ENCODE measurements around the gene SLC22A3.
"Not testable (repeated sequence)": the region's sequence is repeated elsewhere in the genome, so short reads cannot be mapped to it uniquely, and the experiment has no call there.

Gene SLC22A3

DNA sequence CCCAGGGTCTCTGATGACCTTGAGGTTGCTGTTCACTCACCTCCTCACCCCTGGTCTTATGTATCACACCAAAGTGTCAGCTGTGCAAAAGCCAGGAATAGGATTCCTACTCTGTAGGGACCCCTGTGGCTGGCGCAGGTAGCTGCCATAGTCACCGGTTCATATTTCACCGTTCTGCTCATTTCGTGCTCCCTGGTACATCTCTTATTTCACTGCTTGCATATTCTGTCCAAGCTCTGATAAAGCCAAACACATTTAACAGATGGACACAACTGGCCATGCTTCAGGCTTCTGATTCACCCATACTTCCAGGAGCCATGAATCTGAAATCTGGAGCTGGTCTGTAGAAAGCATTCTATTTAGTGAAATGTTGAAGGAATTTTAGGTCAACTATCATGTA, 20.5 kb downstream of the SLC22A3 start:
- H2BK12ac ChIP-seq (ENCODE audit: low read length in 2 of 2) = no peak overlapping the region
- no peak overlapping the region for H3K27ac ChIP-seq (ENCODE audit: low read length, poor library complexity, severe bottlenecking)
- H3K27me3 ChIP-seq (ENCODE audit: control insufficient read depth in 1 of 2, insufficient read depth in 1 of 2, low read length in 2 of 2) = no peaks in the 10 kb centered on the region
- no peak overlapping the region for H3K4ac ChIP-seq (ENCODE audit: low read depth in 1 of 2, low read length in 2 of 2)
- no peak overlapping the region for H2BK120ac ChIP-seq (ENCODE audit: low read depth, low read length)
- H3K18ac ChIP-seq (ENCODE audit: low read depth in 1 of 2, low read length in 2 of 2) = no peak overlapping the region
- 75% methylated on average over 4 of the region's 4 CpGs for WGBS
- H4K8ac ChIP-seq (ENCODE audit: low read length) = no peak overlapping the region
- H2AFZ ChIP-seq (ENCODE audit: low read depth, low read length) = no peak overlapping the region
- H3K79me1 ChIP-seq (replicated peaks; ENCODE audit: low read length, poor library complexity, severe bottlenecking) = peaks cover 1% of the 10 kb centered on the region
- no peaks in the 10 kb centered on the region for H3K4me1 ChIP-seq (ENCODE audit: control insufficient read depth, insufficient read depth, low read depth, low read length)
- no peak overlapping the region for H3K4me3 ChIP-seq (ENCODE audit: insufficient read depth in 1 of 2, low read depth in 1 of 2, low read length in 2 of 2)
- H3K23ac ChIP-seq (ENCODE audit: low read length in 2 of 2) = no peak overlapping the region
- no peak overlapping the region for H2BK5ac ChIP-seq (ENCODE audit: low read depth, low read length, poor library complexity, severe bottlenecking)
- H3K9me3 ChIP-seq (ENCODE audit: control insufficient read depth, low read length) = no peaks in the 10 kb centered on the region
- H3K36me3 ChIP-seq (ENCODE audit: control insufficient read depth in 1 of 2, insufficient read depth in 2 of 2, low read depth in 1 of 2, low read length in 2 of 2) = no peaks in the 10 kb centered on the region
- H3K14ac ChIP-seq (ENCODE audit: low read length in 2 of 2) = no peak overlapping the region
- no peak for DNase-seq
- no peak overlapping the region for H2AK5ac ChIP-seq (ENCODE audit: low read length, severe bottlenecking)
- no peak overlapping the region for H3K4me2 ChIP-seq (ENCODE audit: low read length, poor library complexity, severe bottlenecking)
- H3K9ac ChIP-seq (ENCODE audit: low read length) = no peak overlapping the region
- H2BK15ac ChIP-seq (ENCODE audit: low read depth, poor library complexity, severe bottlenecking) = no peak overlapping the region
- H4K91ac ChIP-seq (ENCODE audit: low read length) = no peak overlapping the region

DNA sequence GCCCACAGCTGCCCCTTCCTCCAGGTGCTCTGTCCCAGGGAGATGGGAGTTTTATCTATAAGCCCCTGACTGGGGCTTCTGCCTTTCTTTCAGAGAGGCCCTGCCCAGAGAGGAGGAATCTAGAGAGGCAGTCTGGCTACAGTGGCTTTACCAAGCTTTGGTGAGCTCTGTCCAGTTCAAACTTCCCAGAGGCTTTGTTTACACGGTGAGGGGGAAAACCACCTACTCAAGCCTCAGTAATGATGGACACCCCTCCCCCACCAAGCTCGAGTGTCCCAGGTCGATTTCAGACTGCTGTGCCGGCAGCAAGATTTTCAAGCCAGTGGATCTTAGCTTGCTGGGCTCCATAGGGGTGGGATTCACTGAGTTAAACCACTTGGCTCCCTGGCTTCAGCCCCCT, 25.4 kb downstream of the SLC22A3 start:
- 63% methylated on average over 4 of the region's 4 CpGs for WGBS

DNA sequence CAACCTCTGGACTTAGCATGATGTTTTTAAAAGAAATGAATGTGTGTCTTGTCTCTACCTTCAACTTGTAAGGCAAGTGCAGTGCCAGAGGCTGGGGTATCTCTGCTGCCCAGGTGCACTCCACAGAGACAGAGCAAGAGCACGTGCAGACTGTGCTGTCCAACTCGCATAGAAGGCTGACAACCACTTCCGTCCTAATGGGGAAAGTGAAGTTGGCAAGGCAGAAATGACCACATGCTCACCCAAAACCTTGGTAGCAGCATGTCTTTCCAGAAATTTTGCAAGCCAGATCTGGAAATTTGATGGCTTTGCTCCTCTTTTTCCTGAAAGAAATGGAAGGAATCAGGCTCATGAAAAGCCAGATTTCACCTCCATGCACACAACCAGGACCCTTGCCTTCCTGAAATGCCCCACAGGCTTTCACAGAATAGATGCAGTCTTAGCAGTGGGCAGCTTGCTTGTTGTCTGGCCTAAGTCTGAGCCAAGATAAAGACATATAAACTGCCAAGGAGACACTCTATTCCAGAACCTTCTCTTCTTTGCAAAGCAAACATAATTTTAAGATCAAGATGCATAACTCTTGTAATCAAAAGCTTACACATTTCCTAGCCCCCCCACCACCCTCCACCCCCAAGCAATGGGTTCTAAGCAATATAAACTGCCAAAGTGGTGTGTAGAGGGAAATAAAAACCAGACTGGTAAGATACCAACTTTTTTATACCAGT, 26.8 kb downstream of the SLC22A3 start:
- Histone ChIP-seq H3K18ac (ENCODE audit: low read depth in 1 of 2, low read length in 2 of 2) (no peak overlapping the region), H3K27ac (ENCODE audit: low read length, poor library complexity, severe bottlenecking) (no peak overlapping the region), H2BK120ac (ENCODE audit: low read depth, low read length) (no peak overlapping the region), H3K9me3 (ENCODE audit: control insufficient read depth, low read length) (no peaks in the 10 kb centered on the region), H3K27me3 (ENCODE audit: control insufficient read depth in 1 of 2, insufficient read depth in 1 of 2, low read length in 2 of 2) (no peaks in the 10 kb centered on the region), H3K4ac (ENCODE audit: low read depth in 1 of 2, low read length in 2 of 2) (no peak overlapping the region), H2AFZ (ENCODE audit: low read depth, low read length) (no peak overlapping the region), H2BK12ac (ENCODE audit: low read length in 2 of 2) (no peak overlapping the region), H4K8ac (ENCODE audit: low read length) (no peak overlapping the region), H3K4me3 (ENCODE audit: insufficient read depth in 1 of 2, low read depth in 1 of 2, low read length in 2 of 2) (no peak overlapping the region), H2AK5ac (ENCODE audit: low read length, severe bottlenecking) (no peak overlapping the region), H3K79me1 (replicated peaks; ENCODE audit: low read length, poor library complexity, severe bottlenecking) (no peaks in the 10 kb centered on the region), H3K9ac (ENCODE audit: low read length) (no peak overlapping the region), H3K14ac (ENCODE audit: low read length in 2 of 2) (no peak overlapping the region), H2BK5ac (ENCODE audit: low read depth, low read length, poor library complexity, severe bottlenecking) (no peak overlapping the region), H3K4me1 (ENCODE audit: control insufficient read depth, insufficient read depth, low read depth, low read length) (no peaks in the 10 kb centered on the region), H3K23ac (ENCODE audit: low read length in 2 of 2) (no peak overlapping the region), H3K36me3 (ENCODE audit: control insufficient read depth in 1 of 2, insufficient read depth in 2 of 2, low read depth in 1 of 2, low read length in 2 of 2) (no peaks in the 10 kb centered on the region), H4K91ac (ENCODE audit: low read length) (no peak overlapping the region), H3K4me2 (ENCODE audit: low read length, poor library complexity, severe bottlenecking) (no peak overlapping the region), H2BK15ac (ENCODE audit: low read depth, poor library complexity, severe bottlenecking) (no peak overlapping the region)
- DNase-seq = no peak
- WGBS = 89% methylated on average over 3 of the region's 3 CpGs

More for the DNA sequence above, 25.4 kb downstream of the SLC22A3 start:
- H3K4ac ChIP-seq (ENCODE audit: low read depth in 1 of 2, low read length in 2 of 2); H2AFZ ChIP-seq (ENCODE audit: low read depth, low read length); H3K79me1 ChIP-seq (replicated peaks; ENCODE audit: low read length, poor library complexity, severe bottlenecking); H4K8ac ChIP-seq (ENCODE audit: low read length); DNase-seq; H3K9ac ChIP-seq (ENCODE audit: low read length); H4K91ac ChIP-seq (ENCODE audit: low read length); H3K4me2 ChIP-seq (ENCODE audit: low read length, poor library complexity, severe bottlenecking); H3K4me3 ChIP-seq (ENCODE audit: insufficient read depth in 1 of 2, low read depth in 1 of 2, low read length in 2 of 2); H2BK15ac ChIP-seq (ENCODE audit: low read depth, poor library complexity, severe bottlenecking); H2BK5ac ChIP-seq (ENCODE audit: low read depth, low read length, poor library complexity, severe bottlenecking); H3K9me3 ChIP-seq (ENCODE audit: control insufficient read depth, low read length); H3K18ac ChIP-seq (ENCODE audit: low read depth in 1 of 2, low read length in 2 of 2); H3K23ac ChIP-seq (ENCODE audit: low read length in 2 of 2); H3K27me3 ChIP-seq (ENCODE audit: control insufficient read depth in 1 of 2, insufficient read depth in 1 of 2, low read length in 2 of 2); H3K4me1 ChIP-seq (ENCODE audit: control insufficient read depth, insufficient read depth, low read depth, low read length); H2BK12ac ChIP-seq (ENCODE audit: low read length in 2 of 2); H3K36me3 ChIP-seq (ENCODE audit: control insufficient read depth in 1 of 2, insufficient read depth in 2 of 2, low read depth in 1 of 2, low read length in 2 of 2); H3K27ac ChIP-seq (ENCODE audit: low read length, poor library complexity, severe bottlenecking); H2BK120ac ChIP-seq (ENCODE audit: low read depth, low read length); H3K14ac ChIP-seq (ENCODE audit: low read length in 2 of 2); H2AK5ac ChIP-seq (ENCODE audit: low read length, severe bottlenecking): not testable (repeated sequence)

DNA sequence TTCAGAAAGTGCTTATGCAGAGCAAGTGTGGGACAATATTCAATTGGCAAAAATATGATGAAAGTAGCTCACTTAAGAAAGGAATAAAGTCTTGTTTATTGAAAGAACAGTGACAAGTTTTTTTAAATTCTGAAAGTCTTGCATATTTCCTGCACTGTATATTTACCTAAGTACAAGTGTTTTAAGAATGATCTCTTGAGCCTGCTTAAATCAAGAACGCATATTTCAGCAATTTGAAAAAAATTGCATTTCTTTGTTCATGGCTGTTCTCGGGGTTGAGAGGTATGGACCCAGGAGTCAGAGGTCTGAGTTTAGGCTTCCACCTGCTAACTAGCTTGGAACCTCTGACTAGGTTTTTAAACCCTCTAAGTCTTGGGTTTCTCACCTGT, 27.4 kb downstream of the SLC22A3 start:
- Histone ChIP-seq H3K4ac (ENCODE audit: low read depth in 1 of 2, low read length in 2 of 2) (no peak overlapping the region), H3K4me1 (ENCODE audit: control insufficient read depth, insufficient read depth, low read depth, low read length) (no peaks in the 10 kb centered on the region), H3K27me3 (ENCODE audit: control insufficient read depth in 1 of 2, insufficient read depth in 1 of 2, low read length in 2 of 2) (no peaks in the 10 kb centered on the region), H2AFZ (ENCODE audit: low read depth, low read length) (no peak overlapping the region), H3K9ac (ENCODE audit: low read length) (no peak overlapping the region), H2BK120ac (ENCODE audit: low read depth, low read length) (no peak overlapping the region), H3K27ac (ENCODE audit: low read length, poor library complexity, severe bottlenecking) (no peak overlapping the region), H3K14ac (ENCODE audit: low read length in 2 of 2) (no peak overlapping the region), H2BK12ac (ENCODE audit: low read length in 2 of 2) (no peak overlapping the region), H3K4me3 (ENCODE audit: insufficient read depth in 1 of 2, low read depth in 1 of 2, low read length in 2 of 2) (no peak overlapping the region), H3K36me3 (ENCODE audit: control insufficient read depth in 1 of 2, insufficient read depth in 2 of 2, low read depth in 1 of 2, low read length in 2 of 2) (no peaks in the 10 kb centered on the region), H2AK5ac (ENCODE audit: low read length, severe bottlenecking) (no peak overlapping the region), H3K23ac (ENCODE audit: low read length in 2 of 2) (no peak overlapping the region), H2BK15ac (ENCODE audit: low read depth, poor library complexity, severe bottlenecking) (no peak overlapping the region), H3K4me2 (ENCODE audit: low read length, poor library complexity, severe bottlenecking) (no peak overlapping the region), H3K79me1 (replicated peaks; ENCODE audit: low read length, poor library complexity, severe bottlenecking) (no peaks in the 10 kb centered on the region), H3K18ac (ENCODE audit: low read depth in 1 of 2, low read length in 2 of 2) (no peak overlapping the region), H4K8ac (ENCODE audit: low read length) (no peak overlapping the region), H2BK5ac (ENCODE audit: low read depth, low read length, poor library complexity, severe bottlenecking) (no peak overlapping the region), H3K9me3 (ENCODE audit: control insufficient read depth, low read length) (no peaks in the 10 kb centered on the region), H4K91ac (ENCODE audit: low read length) (no peak overlapping the region)
- WGBS = 81% methylated on average over 2 of the region's 2 CpGs
- DNase-seq = no peak
